Activated naive CD8-positive, alpha-beta T cell (primary cell): ENCODE measurements around the gene MARCHF7.
A peak's percentile ranks its signal among the peaks of the same experiment; 100 is the strongest.
"Not testable (repeated sequence)": the region's sequence is repeated elsewhere in the genome, so short reads cannot be mapped to it uniquely, and the experiment has no call there.

Experiments used
- H3K27ac Mint-ChIP-seq: one replicate; pipeline ENCODE4 v1.8.0; 2021; ENCODE audit warnings: mixed read lengths
- H3K27me3 Mint-ChIP-seq: one replicate; pipeline ENCODE4 v1.8.0; 2021; ENCODE audit warnings: mixed read lengths
- H3K36me3 Mint-ChIP-seq: one replicate; pipeline ENCODE4 v1.8.0; 2021; ENCODE audit warnings: mixed read lengths
- H3K4me1 Mint-ChIP-seq: one replicate; pipeline ENCODE4 v1.8.0; 2021; ENCODE audit warnings: low read depth, mixed read lengths
- H3K4me3 Mint-ChIP-seq: one replicate; pipeline ENCODE4 v1.8.0; 2021; ENCODE audit warnings: mild to moderate bottlenecking, mixed read lengths
- H3K9me3 Mint-ChIP-seq: one replicate; pipeline ENCODE4 v1.8.0; 2021; ENCODE audit warnings: low read depth, mixed read lengths

Gene MARCHF7

DNA sequence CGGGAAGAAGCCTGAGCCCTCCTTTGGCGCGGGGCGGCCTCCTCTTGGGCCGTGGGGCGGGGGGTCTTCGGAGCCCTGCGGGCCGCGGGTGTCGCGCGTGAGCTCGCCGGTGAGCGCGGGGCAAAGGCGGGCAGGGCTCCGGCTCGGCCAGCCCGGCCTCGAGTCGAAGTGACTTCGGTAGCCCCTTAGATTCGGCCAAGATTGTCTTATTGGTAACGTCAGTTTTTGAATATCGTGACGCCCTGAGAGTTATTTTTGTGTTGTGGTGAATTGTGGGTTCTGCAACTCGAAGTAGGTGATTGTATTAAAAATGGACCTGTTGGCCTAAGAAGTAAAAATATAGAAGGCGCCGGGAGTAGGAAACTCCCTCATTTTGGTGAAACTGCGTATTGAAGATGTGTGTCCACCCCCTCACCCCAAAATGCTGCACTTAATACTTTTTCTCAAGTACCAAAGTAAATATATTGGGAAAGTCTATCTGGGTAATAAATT is 669 bp downstream of the MARCHF7 start:
- peak overlapping the region; percentile 99 for H3K27ac Mint-ChIP-seq
- H3K9me3 Mint-ChIP-seq: no peaks in the 10 kb centered on the region
- no peaks in the 10 kb centered on the region for H3K27me3 Mint-ChIP-seq
- peaks cover 11% of the 10 kb centered on the region for H3K36me3 Mint-ChIP-seq
- peak overlapping the region; percentile 99 for H3K4me3 Mint-ChIP-seq
- peaks cover 58% of the 10 kb centered on the region for H3K4me1 Mint-ChIP-seq

DNA sequence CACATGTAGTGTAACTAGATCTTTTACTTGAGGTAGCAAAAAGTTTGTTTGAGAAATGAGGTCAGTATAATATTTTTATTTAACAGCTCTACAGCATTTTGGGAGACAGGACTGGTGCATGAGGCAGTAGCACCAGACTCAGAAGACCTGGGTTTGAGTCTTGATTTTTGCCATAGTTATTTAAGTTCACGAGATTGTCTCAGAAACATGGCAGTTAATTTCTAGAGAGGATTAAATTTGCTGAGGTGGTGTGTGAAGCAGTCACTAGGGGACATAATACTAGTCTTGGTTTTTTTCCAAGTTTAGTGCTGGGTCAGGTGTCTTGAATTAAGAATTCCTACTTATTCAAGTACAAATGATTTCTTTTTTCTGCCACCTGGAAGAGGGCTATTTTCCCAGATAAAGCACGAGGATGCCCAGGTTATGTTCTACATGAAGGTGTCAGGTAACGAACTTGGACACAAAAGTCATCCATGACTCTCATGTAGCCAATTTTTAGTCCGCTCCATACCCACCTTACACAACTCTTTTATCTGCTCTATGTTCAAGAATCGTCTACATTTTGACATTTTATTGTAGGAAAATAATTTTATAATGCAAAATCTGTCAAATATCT is 1.4 kb downstream of the MARCHF7 start:
- H3K27ac Mint-ChIP-seq: peak overlapping the region; percentile 99
- no peaks in the 10 kb centered on the region for H3K27me3 Mint-ChIP-seq
- peak overlapping the region; percentile 99 for H3K4me3 Mint-ChIP-seq
- H3K36me3 Mint-ChIP-seq: peaks cover 11% of the 10 kb centered on the region
- H3K9me3 Mint-ChIP-seq: no peaks in the 10 kb centered on the region
- H3K4me1 Mint-ChIP-seq: peaks cover 63% of the 10 kb centered on the region

DNA sequence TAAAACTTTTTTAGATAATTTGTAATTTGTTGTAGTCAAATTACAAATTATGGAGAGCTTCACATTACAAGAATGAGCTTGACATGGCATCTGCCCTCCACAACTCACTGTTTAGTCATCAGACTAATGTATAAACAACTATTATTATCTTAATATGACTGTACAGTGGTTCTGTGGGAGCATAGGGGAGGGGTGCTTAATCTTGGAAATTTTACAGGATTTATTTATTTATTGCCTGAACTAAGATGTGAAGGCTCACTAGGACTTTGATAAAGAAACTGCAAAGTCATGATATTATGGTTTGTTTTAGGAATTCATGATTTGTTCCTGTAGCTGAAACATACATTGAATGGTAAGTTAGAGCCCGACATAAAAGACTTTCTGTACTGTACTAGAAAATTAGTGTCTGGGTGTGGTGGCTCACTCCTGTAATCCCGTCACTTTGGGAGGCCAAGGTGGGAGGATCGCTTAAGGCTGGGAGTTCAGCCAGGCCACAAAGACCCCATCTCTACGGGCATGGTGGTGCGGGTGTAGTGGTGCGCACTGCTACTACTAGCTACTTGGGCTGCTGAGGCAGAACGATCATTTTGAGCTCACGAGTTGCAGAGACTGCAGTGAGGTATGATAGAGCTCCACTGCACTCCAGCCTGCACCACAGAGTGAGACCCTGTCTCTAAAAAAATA is 2.1 kb downstream of the MARCHF7 start:
- Mint-ChIP-seq H3K4me3 (peak overlapping the region; percentile 99), H3K27me3 (no peaks in the 10 kb centered on the region), H3K9me3 (no peaks in the 10 kb centered on the region), H3K27ac (peak overlapping the region; percentile 99), H3K36me3 (peaks cover 12% of the 10 kb centered on the region), H3K4me1 (peaks cover 67% of the 10 kb centered on the region)

DNA sequence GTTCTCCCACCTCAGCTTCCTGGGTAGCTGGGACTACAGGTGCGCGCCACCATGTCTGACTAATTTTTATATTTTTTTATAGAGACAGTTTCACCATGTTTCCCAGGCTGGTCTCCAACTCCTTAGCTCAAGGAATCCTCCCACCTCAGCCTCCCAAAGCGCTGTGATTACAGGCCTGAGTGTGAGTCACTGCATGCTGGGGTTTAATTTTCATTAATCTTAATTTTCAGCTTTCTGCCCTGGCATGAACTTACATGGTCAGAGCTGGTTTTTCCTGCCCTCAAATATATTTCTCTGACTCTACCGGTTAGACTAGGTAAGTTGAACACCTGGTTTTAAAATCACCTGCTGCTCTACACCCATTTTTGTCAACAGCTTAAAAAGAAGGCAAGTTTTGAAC is 3.1 kb downstream of the MARCHF7 start:
- Mint-ChIP-seq H3K4me1 (peaks cover 74% of the 10 kb centered on the region), H3K4me3 (peak overlapping the region; percentile 79), H3K27me3 (no peaks in the 10 kb centered on the region), H3K36me3 (peaks cover 19% of the 10 kb centered on the region), H3K27ac (peak overlapping the region; percentile 66), H3K9me3 (no peaks in the 10 kb centered on the region)

DNA sequence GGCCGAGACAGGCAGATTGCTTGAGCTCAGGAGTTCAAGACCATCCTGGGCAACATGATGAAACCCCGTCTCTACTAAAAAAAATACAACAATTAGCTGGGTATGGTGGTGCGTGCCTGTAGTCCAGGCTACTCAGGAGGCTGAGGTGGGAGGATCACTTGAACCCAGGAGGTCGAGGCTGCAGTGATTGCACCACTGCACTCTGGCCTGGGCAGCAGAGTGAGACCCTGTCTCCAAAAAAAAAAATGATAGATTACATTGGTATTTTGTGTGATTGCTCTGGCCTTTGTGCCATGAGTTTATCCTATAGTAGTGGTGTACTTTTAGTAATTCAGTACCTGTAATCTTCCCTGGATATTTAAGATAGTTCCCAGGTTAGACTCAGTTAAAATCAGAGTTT is 4.1 kb downstream of the MARCHF7 start:
- not testable (repeated sequence) for H3K9me3 Mint-ChIP-seq, H3K27me3 Mint-ChIP-seq
- Mint-ChIP-seq H3K27ac (peak overlapping the region; percentile 66), H3K4me3 (peak overlapping the region; percentile 79), H3K36me3 (peaks cover 20% of the 10 kb centered on the region), H3K4me1 (peaks cover 77% of the 10 kb centered on the region)

DNA sequence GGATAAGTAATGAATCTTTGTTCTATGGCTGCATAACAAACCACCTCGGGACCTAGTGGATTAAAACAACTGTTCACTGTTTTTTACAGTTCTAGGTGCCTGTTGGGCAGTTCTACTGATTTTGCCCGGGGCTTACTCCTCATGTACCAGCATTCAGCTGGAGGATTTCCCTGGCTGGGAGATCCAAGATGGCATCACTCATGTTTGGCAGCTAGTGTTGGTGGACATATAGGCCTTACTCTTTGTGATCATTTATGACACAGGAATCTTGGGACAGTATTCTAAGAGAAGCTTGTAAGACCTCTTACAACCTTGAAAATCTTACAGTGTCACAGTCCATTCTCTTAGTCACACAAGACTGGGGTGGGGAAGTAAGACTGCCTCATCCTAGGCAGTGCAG is 4.6 kb downstream of the MARCHF7 start:
- Mint-ChIP-seq H3K4me3 (peak overlapping the region; percentile 48), H3K4me1 (peaks cover 77% of the 10 kb centered on the region), H3K9me3 (no peaks in the 10 kb centered on the region), H3K27me3 (no peaks in the 10 kb centered on the region), H3K36me3 (peaks cover 23% of the 10 kb centered on the region), H3K27ac (peak overlapping the region; percentile 41)

DNA sequence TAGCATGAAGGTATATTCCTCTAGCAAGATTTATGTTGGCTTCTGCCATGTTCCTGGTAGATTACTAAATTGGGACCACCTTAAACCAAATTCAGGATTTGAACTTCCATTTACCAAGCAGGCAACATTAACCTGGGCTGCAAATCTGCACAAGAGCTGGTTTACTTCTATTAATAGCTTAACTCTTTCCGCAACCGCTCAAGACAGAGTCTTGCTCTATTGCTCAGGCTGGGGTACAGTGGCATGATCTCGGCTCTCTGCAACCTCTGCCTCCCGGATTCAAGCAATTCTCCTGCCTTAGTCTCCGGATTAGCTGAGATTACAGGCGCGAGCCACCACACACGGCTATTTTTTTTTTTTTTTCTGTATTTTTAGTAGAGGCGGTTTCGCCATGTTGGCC is 8.4 kb downstream of the MARCHF7 start:
- no peak overlapping the region for H3K27ac Mint-ChIP-seq
- H3K27me3 Mint-ChIP-seq: no peaks in the 10 kb centered on the region
- H3K4me1 Mint-ChIP-seq: peaks cover 88% of the 10 kb centered on the region
- peaks cover 35% of the 10 kb centered on the region for H3K36me3 Mint-ChIP-seq
- peak overlapping the region; percentile 3 for H3K4me3 Mint-ChIP-seq
- H3K9me3 Mint-ChIP-seq: no peaks in the 10 kb centered on the region

DNA sequence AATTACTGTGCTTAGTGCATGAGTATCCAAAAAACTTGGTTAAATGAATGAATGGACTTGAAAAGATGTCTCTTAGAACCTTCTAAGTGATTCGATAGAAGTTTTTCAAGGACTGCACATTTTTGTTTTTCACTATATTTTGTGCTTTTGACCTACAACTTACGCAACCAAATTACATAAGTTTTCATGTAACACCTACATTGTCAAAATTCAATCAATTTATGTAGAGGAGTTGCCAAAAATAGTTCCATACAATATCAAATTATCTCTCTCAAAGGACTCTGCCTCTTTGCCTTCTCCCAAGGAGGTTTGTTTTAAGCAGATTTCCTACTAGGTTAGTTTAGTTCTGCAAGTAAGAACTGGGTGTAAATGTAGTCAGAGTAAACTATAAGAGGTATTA is 10.3 kb downstream of the MARCHF7 start:
- Mint-ChIP-seq H3K4me3 (peak overlapping the region; percentile 1), H3K36me3 (peaks cover 27% of the 10 kb centered on the region), H3K9me3 (no peaks in the 10 kb centered on the region), H3K27me3 (no peaks in the 10 kb centered on the region), H3K27ac (no peak overlapping the region), H3K4me1 (peaks cover 86% of the 10 kb centered on the region)

DNA sequence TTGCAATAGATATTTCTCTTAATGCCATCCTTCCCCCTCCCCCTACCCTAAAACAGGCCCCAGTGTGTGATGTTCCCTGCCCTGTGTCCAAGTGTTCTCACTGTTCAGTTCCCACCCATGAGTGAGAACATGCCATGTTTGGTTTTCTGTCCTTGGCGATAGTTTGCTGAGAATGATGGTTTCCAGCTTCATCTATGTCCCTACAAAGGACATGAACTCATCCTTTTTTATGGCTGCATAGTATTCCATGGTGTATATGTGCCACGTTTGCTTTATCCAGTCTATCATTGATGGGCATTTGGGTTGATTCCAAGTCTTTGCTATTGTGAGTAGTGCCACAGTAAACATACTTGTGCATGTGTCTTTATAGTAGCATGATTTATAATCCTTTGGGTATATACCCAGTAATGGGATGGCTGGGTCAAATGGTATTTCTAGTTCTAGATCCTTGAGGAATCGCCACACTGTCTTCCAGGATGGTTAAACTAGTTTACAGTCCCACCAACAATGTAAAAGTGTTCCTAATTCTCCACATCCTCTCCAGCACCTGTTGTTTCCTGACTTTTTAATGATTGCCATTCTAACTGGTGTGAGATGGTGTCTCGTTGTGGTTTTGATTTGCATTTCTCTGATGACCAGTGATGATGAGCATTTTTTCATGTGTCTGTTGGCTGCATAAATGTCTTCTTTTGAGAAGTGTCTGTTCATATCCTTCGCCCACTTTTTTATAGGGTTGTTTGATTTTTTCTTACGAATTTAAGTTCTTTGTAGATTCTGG is 12.7 kb downstream of the MARCHF7 start:
- H3K4me3 Mint-ChIP-seq, H3K9me3 Mint-ChIP-seq, H3K27ac Mint-ChIP-seq, H3K27me3 Mint-ChIP-seq: not testable (repeated sequence)
- Mint-ChIP-seq H3K4me1 (peaks cover 83% of the 10 kb centered on the region), H3K36me3 (peaks cover 25% of the 10 kb centered on the region)

DNA sequence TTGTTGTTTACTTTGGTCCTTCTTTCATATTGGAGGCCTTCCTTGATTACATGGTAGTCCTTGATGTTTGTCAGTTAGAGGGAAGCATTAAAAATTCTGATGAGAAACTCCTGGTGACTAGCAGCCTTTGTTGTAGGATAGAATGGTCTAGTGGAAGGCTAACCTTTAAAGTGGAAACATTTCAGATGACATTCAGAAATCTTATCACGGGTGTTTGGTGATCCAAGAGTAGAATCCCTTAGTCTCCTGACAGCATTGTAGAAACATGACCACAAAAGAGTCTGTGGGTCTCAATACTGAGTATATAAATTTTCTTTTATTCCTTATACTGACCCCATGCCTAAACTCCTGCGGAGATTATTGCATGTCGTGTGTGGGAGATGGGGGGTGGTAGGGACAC is 13.4 kb downstream of the MARCHF7 start:
- H3K27ac Mint-ChIP-seq: no peak overlapping the region
- no peak overlapping the region for H3K4me3 Mint-ChIP-seq
- peaks cover 20% of the 10 kb centered on the region for H3K36me3 Mint-ChIP-seq
- H3K4me1 Mint-ChIP-seq: peaks cover 76% of the 10 kb centered on the region
- no peaks in the 10 kb centered on the region for H3K9me3 Mint-ChIP-seq
- no peaks in the 10 kb centered on the region for H3K27me3 Mint-ChIP-seq

DNA sequence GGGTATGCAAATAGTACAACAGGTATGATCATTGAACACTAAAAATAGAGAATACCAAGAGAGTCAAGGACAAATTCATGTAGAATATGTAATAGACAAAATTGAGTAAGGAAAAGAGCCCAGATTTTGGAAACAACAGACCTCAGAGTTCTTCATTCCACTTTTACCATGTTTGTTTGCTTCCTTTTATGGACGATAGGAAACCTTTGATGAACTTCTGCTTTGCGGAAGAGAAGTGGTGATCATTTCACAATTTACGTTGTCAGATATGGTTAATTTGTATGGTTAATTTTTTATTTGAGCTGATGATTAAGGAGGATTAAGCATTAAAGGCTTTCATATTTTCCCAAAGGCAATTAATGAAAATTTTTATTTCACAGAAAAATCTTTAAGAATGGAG is 16.3 kb downstream of the MARCHF7 start:
- H3K36me3 Mint-ChIP-seq: peaks cover 17% of the 10 kb centered on the region
- H3K4me3 Mint-ChIP-seq: no peak overlapping the region
- H3K27me3 Mint-ChIP-seq: no peaks in the 10 kb centered on the region
- peaks cover 53% of the 10 kb centered on the region for H3K4me1 Mint-ChIP-seq
- peak overlapping the region; percentile 25 for H3K27ac Mint-ChIP-seq
- H3K9me3 Mint-ChIP-seq: no peaks in the 10 kb centered on the region

DNA sequence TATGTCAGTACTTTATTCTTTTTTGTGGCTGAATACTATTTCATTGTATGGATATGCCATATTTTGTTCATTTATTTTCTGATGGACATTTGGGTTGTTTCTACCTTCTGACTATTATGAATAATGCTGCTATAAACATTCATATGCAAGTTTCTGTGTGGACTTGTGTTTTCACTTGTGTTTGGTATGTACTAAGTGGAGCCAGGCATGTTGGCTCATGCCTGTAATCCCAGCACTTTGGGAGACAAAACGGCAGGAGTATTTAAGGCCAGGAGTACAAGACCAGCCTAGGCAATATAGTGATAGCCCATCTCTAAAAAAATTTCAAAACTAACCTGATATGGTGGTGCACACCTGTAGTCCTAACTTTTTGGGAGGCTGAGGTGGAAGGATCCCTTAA is 23.3 kb downstream of the MARCHF7 start:
- H3K4me1 Mint-ChIP-seq: peaks cover 42% of the 10 kb centered on the region
- peaks cover 8% of the 10 kb centered on the region for H3K36me3 Mint-ChIP-seq
- no peaks in the 10 kb centered on the region for H3K27me3 Mint-ChIP-seq
- H3K4me3 Mint-ChIP-seq: no peak overlapping the region
- peak overlapping the region; percentile 67 for H3K27ac Mint-ChIP-seq
- no peaks in the 10 kb centered on the region for H3K9me3 Mint-ChIP-seq

DNA sequence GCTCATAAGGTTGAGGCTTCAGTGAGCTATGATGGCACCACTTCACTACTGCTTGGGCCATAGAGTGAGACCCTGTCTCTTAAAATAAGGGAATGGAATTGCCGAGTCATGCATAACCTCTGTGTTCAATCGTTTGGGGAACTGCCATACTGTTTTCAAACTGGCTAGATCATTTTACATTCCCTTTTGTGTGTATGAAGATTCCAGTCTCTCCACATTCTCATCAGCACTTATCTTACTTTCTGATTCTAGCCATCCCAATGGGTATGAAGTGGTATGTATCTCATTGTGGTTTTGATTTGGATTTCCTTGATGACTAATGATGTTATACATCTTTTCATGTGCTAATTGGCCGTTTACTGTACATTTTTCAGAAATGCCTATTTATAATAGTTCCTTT is 23.7 kb downstream of the MARCHF7 start:
- peaks cover 43% of the 10 kb centered on the region for H3K4me1 Mint-ChIP-seq
- H3K27me3 Mint-ChIP-seq: no peaks in the 10 kb centered on the region
- peaks cover 8% of the 10 kb centered on the region for H3K36me3 Mint-ChIP-seq
- peak overlapping the region; percentile 67 for H3K27ac Mint-ChIP-seq
- H3K4me3 Mint-ChIP-seq: no peak overlapping the region
- H3K9me3 Mint-ChIP-seq: no peaks in the 10 kb centered on the region

DNA sequence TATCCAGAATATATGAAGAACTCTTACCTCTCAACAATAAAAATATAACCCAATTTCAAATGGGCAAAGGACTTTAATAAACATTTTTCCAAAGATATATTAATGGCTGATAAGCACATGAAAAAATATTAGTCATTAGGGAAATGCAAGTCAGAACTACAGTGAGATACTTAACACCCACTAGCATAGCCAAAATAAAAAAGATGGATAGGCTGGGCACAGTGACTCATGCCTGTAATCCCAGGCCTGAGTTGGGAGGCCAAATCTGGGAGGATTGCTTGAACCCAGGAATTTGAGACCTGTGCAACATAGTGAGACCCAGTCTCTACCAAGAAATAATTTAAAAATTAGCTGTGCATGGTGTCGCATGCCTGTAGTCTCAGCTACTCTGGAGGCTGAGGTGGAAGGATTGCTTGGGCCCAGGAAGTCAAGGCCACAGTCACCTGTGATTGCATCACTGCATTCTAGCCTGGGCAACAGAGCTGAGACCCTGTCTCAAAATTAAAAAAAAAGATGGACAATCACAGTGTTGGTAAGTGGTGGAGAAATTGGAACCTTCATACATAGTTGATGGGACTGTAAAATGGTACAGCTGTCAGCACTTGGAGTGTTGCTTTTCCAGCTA is 25.1 kb downstream of the MARCHF7 start:
- Mint-ChIP-seq H3K4me1 (peaks cover 47% of the 10 kb centered on the region), H3K36me3 (peaks cover 10% of the 10 kb centered on the region), H3K27me3 (no peaks in the 10 kb centered on the region), H3K4me3 (no peak overlapping the region), H3K9me3 (no peaks in the 10 kb centered on the region), H3K27ac (no peak overlapping the region)

DNA sequence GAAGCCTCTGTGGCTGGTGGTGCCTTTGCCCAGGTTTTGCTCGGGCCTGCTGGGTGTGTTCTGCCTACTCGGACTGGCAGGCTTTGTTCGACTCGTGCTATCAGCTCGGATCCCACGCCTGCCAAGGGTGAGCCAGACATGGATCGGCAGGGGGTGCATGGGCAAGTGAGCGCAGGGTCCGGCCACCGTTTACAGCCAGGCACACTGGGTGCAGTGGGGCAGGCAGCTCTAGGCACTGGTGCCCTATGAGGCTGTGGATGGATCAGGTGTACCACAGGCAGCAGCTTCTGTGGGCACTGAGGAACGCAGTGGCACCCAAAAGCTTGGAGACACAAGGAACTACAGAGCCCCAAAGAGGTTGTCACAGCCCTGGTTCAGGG is 25.6 kb downstream of the MARCHF7 start:
- Mint-ChIP-seq H3K27ac (no peak overlapping the region), H3K9me3 (no peaks in the 10 kb centered on the region), H3K4me3 (no peak overlapping the region), H3K36me3 (peaks cover 10% of the 10 kb centered on the region), H3K27me3 (no peaks in the 10 kb centered on the region), H3K4me1 (peaks cover 45% of the 10 kb centered on the region)
